Measurements from ENCODE around the gene KLC1.

DNA sequence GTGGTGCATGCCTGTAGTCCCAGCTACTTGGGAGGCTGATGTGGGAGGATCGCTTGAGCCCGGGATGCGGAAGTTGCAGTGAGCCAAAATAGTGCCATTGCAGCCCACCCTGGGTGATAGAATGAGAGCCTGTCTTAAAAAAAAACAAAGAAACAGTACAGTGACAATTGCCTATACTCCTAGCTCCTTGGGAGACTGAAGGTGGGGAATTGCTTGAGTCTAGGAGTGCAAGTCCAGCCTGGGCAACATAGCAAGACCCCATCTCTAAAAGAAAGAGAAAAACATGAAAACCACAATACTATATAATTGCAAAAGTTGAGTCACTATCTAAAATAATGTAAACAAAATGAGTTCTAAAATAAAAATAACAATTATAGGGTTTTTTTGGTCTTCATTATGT lies 20.0 kb downstream of the KLC1 start:
- TF ChIP-seq TAF1 (CRISPR knock-in tag; IDR thresholded peaks at IDR 0.05), result no peak
- TF ChIP-seq, protein P1, sequence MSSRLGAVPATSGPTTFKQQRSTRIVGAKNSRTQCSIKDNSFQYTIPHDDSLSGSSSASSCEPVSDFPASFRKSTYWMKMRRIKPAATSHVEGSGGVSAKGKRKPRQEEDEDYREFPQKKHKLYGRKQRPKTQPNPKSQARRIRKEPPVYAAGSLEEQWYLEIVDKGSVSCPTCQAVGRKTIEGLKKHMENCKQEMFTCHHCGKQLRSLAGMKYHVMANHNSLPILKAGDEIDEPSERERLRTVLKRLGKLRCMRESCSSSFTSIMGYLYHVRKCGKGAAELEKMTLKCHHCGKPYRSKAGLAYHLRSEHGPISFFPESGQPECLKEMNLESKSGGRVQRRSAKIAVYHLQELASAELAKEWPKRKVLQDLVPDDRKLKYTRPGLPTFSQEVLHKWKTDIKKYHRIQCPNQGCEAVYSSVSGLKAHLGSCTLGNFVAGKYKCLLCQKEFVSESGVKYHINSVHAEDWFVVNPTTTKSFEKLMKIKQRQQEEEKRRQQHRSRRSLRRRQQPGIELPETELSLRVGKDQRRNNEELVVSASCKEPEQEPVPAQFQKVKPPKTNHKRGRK (CRISPR knock-in tag; IDR thresholded peaks at IDR 0.05), result no peak
- TF ChIP-seq, protein P2, sequence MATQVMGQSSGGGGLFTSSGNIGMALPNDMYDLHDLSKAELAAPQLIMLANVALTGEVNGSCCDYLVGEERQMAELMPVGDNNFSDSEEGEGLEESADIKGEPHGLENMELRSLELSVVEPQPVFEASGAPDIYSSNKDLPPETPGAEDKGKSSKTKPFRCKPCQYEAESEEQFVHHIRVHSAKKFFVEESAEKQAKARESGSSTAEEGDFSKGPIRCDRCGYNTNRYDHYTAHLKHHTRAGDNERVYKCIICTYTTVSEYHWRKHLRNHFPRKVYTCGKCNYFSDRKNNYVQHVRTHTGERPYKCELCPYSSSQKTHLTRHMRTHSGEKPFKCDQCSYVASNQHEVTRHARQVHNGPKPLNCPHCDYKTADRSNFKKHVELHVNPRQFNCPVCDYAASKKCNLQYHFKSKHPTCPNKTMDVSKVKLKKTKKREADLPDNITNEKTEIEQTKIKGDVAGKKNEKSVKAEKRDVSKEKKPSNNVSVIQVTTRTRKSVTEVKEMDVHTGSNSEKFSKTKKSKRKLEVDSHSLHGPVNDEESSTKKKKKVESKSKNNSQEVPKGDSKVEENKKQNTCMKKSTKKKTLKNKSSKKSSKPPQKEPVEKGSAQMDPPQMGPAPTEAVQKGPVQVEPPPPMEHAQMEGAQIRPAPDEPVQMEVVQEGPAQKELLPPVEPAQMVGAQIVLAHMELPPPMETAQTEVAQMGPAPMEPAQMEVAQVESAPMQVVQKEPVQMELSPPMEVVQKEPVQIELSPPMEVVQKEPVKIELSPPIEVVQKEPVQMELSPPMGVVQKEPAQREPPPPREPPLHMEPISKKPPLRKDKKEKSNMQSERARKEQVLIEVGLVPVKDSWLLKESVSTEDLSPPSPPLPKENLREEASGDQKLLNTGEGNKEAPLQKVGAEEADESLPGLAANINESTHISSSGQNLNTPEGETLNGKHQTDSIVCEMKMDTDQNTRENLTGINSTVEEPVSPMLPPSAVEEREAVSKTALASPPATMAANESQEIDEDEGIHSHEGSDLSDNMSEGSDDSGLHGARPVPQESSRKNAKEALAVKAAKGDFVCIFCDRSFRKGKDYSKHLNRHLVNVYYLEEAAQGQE (IDR thresholded peaks at IDR 0.05; ENCODE audit: borderline replicate concordance in 1 of 2, low read depth in 1 of 2, low read length in 2 of 2), result no peak
- TF ChIP-seq, protein P3, sequence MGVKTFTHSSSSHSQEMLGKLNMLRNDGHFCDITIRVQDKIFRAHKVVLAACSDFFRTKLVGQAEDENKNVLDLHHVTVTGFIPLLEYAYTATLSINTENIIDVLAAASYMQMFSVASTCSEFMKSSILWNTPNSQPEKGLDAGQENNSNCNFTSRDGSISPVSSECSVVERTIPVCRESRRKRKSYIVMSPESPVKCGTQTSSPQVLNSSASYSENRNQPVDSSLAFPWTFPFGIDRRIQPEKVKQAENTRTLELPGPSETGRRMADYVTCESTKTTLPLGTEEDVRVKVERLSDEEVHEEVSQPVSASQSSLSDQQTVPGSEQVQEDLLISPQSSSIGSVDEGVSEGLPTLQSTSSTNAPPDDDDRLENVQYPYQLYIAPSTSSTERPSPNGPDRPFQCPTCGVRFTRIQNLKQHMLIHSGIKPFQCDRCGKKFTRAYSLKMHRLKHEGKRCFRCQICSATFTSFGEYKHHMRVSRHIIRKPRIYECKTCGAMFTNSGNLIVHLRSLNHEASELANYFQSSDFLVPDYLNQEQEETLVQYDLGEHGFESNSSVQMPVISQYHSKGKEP (CRISPR knock-in tag; IDR thresholded peaks at IDR 0.05), result no peak
- TF ChIP-seq, protein P4, sequence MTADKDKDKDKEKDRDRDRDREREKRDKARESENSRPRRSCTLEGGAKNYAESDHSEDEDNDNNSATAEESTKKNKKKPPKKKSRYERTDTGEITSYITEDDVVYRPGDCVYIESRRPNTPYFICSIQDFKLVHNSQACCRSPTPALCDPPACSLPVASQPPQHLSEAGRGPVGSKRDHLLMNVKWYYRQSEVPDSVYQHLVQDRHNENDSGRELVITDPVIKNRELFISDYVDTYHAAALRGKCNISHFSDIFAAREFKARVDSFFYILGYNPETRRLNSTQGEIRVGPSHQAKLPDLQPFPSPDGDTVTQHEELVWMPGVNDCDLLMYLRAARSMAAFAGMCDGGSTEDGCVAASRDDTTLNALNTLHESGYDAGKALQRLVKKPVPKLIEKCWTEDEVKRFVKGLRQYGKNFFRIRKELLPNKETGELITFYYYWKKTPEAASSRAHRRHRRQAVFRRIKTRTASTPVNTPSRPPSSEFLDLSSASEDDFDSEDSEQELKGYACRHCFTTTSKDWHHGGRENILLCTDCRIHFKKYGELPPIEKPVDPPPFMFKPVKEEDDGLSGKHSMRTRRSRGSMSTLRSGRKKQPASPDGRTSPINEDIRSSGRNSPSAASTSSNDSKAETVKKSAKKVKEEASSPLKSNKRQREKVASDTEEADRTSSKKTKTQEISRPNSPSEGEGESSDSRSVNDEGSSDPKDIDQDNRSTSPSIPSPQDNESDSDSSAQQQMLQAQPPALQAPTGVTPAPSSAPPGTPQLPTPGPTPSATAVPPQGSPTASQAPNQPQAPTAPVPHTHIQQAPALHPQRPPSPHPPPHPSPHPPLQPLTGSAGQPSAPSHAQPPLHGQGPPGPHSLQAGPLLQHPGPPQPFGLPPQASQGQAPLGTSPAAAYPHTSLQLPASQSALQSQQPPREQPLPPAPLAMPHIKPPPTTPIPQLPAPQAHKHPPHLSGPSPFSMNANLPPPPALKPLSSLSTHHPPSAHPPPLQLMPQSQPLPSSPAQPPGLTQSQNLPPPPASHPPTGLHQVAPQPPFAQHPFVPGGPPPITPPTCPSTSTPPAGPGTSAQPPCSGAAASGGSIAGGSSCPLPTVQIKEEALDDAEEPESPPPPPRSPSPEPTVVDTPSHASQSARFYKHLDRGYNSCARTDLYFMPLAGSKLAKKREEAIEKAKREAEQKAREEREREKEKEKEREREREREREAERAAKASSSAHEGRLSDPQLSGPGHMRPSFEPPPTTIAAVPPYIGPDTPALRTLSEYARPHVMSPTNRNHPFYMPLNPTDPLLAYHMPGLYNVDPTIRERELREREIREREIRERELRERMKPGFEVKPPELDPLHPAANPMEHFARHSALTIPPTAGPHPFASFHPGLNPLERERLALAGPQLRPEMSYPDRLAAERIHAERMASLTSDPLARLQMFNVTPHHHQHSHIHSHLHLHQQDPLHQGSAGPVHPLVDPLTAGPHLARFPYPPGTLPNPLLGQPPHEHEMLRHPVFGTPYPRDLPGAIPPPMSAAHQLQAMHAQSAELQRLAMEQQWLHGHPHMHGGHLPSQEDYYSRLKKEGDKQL (CRISPR knock-in tag; IDR thresholded peaks at IDR 0.05; ENCODE audit: low read depth), result no peak

Data from HepG2 (cell line).